ENCODE data around the gene FRMD4A.

GRCh38 chr10:14220026-14220425 is 110.7 kb downstream of the FRMD4A start:
- TF ChIP-seq CTCF (optimal IDR thresholded peaks at IDR 0.05 in 1 of 3, IDR thresholded peaks at IDR 0.05 in 1 of 3, conservative IDR thresholded peaks at IDR 0.05 in 1 of 3; ENCODE audit: extremely low read depth in 1 of 3, insufficient read depth in 2 of 3, low read length in 3 of 3) (no peak), EZH2 (IDR thresholded peaks at IDR 0.05; ENCODE audit: low read length) (no peak)
